ENCODE results near the gene PGAM5.
"Not testable (repeated sequence)": the region's sequence is repeated elsewhere in the genome, so short reads cannot be mapped to it uniquely, and the experiment has no call there.

The PGAM5 gene

GRCh38 chr12:132747896-132748295, 37.3 kb downstream of the PGAM5 start:
- no peak for DNase-seq (ENCODE audit: low read depth)

- DNase-seq (ENCODE audit: low read depth): no peak
Observed at GRCh38 chr12:132748319-132748718, 37.7 kb downstream of the PGAM5 start.

- not testable (repeated sequence) for DNase-seq (ENCODE audit: low read depth)
Observed at GRCh38 chr12:132753670-132754069, 43.0 kb downstream of the PGAM5 start.

- DNase-seq (ENCODE audit: low read depth): no peak
Observed at GRCh38 chr12:132754160-132754932, 43.7 kb downstream of the PGAM5 start.

GRCh38 chr12:132758825-132759224, 48.2 kb downstream of the PGAM5 start:
- DNase-seq (ENCODE audit: low read depth): not testable (repeated sequence)

GRCh38 chr12:132759359-132759758, 48.7 kb downstream of the PGAM5 start:
- no peak for DNase-seq (ENCODE audit: low read depth)

GRCh38 chr12:132761032-132761920, 50.6 kb downstream of the PGAM5 start, which contains the start of gene ANKLE2:
Gene ANKLE2, minus strand, starts transcription at chr12:132761832. Its CDS starts 34 bp downstream, at chr12:132761798.
- peak; percentile 42 for DNase-seq (ENCODE audit: low read depth)

- peak; percentile 63 for DNase-seq (ENCODE audit: low read depth)
Observed at GRCh38 chr12:132761921-132762583, 51.4 kb downstream of the PGAM5 start.

- DNase-seq (ENCODE audit: low read depth): no peak
Observed at GRCh38 chr12:132764231-132764630, 53.6 kb downstream of the PGAM5 start.

- no peak for DNase-seq (ENCODE audit: low read depth)
Observed at GRCh38 chr12:132765361-132765760, 54.7 kb downstream of the PGAM5 start.

GRCh38 chr12:132766380-132767085, 55.9 kb downstream of the PGAM5 start:
- DNase-seq (ENCODE audit: low read depth): no peak

- DNase-seq (ENCODE audit: low read depth): peak; percentile 9
Observed at GRCh38 chr12:132771126-132771838, 60.6 kb downstream of the PGAM5 start.
